GM19240 (cell line): Measurements from ENCODE around the gene TDRD1.

Experiments
- DNase-seq: peaks from one replicate; pipeline ENCODE4 v3.0.0; 2011; ENCODE audit warnings: low spot score; ENCODE audit not compliant: insufficient read length

The TDRD1 gene

GRCh38 chr10:114234132-114234531 is 55.0 kb downstream of the TDRD1 start:
- no peak for DNase-seq

GRCh38 chr10:114239117-114239993 is 60.2 kb downstream of the TDRD1 start, which contains the start of gene VWA2:
Gene VWA2, plus strand, starts transcription at chr10:114239254. Its CDS starts 9,460 bp downstream, at chr10:114248714.
- no peak for DNase-seq

- no peak for DNase-seq
Measured at GRCh38 chr10:114239994-114240345, 60.8 kb downstream of the TDRD1 start.

GRCh38 chr10:114242235-114242634 is 63.1 kb downstream of the TDRD1 start:
- no peak for DNase-seq

GRCh38 chr10:114243661-114244060 is 64.5 kb downstream of the TDRD1 start:
- DNase-seq, result no peak

- DNase-seq, result no peak
Measured at GRCh38 chr10:114244126-114244525, 65.0 kb downstream of the TDRD1 start.

- no peak for DNase-seq
Measured at GRCh38 chr10:114245121-114245791, 66.1 kb downstream of the TDRD1 start.

- no peak for DNase-seq
Measured at GRCh38 chr10:114246679-114247305, 67.6 kb downstream of the TDRD1 start.

- no peak for DNase-seq
Measured at GRCh38 chr10:114250236-114250635, 71.1 kb downstream of the TDRD1 start.

GRCh38 chr10:114250716-114251115 is 71.6 kb downstream of the TDRD1 start:
- DNase-seq, result no peak

- no peak for DNase-seq
Measured at GRCh38 chr10:114252092-114252491, 72.9 kb downstream of the TDRD1 start.

- no peak for DNase-seq
Measured at GRCh38 chr10:114252883-114253282, 73.7 kb downstream of the TDRD1 start.

- DNase-seq, result no peak
Measured at GRCh38 chr10:114255227-114255626, 76.1 kb downstream of the TDRD1 start.

GRCh38 chr10:114256008-114256765 is 77.0 kb downstream of the TDRD1 start:
- no peak for DNase-seq

GRCh38 chr10:114256822-114257221 is 77.7 kb downstream of the TDRD1 start:
- DNase-seq, result no peak

GRCh38 chr10:114257498-114257897 is 78.3 kb downstream of the TDRD1 start:
- DNase-seq, result no peak

GRCh38 chr10:114258274-114258840 is 79.2 kb downstream of the TDRD1 start:
- DNase-seq, result no peak

- no peak for DNase-seq
Measured at GRCh38 chr10:114259824-114260223, 80.7 kb downstream of the TDRD1 start.

- no peak for DNase-seq
Measured at GRCh38 chr10:114260366-114260765, 81.2 kb downstream of the TDRD1 start.

GRCh38 chr10:114261076-114261475 is 81.9 kb downstream of the TDRD1 start:
- DNase-seq, result no peak

GRCh38 chr10:114262496-114262895 is 83.3 kb downstream of the TDRD1 start:
- no peak for DNase-seq
